Hair follicular keratinocyte (primary cell): ENCODE data around the gene IZUMO3. TPM values are rescaled to one million over a fixed set of nuclear protein-coding genes. Genes with fewer than 3 reads are reported as not detected.

Source experiments
- total RNA-seq: library from RNA; depleted of rRNA; stranded (reverse); fragments of >200 nt; gene quantifications from 2 replicates; pipeline ENCODE4 v1.2.3, GENCODE V29; 2015

Gene IZUMO3, protein sequence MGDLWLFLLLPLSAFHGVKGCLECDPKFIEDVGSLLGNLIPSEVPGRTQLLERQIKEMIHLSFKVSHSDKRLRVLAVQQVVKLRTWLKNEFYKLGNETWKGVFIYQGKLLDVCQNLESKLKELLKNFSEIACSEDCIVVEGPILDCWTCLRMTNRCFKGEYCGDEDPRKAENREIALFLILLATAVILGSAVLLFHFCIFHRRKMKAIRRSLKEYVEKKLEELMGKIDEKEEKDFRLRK
- total RNA-seq: not detected in 2 replicates

DNA sequence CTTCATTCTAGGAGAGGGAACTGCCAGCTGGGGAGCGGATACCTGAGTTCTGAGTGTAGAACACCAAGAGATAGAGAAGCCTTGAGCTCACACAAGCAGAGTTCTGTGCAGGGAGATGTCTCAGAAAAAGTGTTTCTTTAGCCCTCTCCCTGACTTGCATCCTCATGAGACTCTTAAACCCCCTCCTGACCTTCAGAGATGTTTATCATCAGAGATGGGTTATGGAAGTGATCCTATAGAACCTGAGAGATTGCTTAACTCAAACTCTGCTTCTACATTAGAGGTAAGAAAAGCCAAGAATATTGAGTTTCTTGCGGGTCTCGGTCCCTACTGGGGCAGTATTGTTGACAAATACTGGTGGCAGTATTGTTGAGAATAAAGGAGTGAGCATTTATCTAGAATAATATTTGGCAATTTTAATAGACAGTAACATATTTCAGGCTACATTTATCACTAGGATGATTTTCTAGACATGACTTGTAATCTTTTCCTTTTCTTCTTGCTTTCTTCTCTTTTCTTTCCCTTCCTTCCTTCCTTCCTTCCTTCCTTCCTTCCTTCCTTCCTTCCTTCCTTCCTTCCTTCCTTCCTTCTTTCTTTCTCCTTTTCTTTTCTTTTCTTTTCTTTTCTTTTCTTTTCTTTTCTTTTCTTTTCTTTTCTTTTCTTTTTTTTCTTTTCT, at the start of gene IZUMO3:
TSS of gene IZUMO3 (minus strand) at position 51 of the 676 bp plus-strand sequence. CDS start 248 bp downstream, outside the sequence.

